A673 (cell line): Measurements from ENCODE around the gene SORL1. TPM values are rescaled to one million over a fixed set of nuclear protein-coding genes. Genes with fewer than 3 reads are reported as not detected.

ENCODE experiments used
- BruUV-seq: library from RNA; stranded (reverse); fragments of 400-500 nt; replicated peaks from 2 replicates; lab custom pipeline; 2021; lab: Mats Ljungman, UMichigan
- CTCF ChIA-PET: fragments of 300-600 bp; sonication (Branson Sonifier 250); formaldehyde crosslinking; loops from one replicate; lab custom pipeline; 2022; ENCODE audit warnings: antibody characterized with exemption; lab: Charles Lee
- POLR2A ChIA-PET: fragments of 300-600 bp; sonication (Branson Sonifier 250); formaldehyde crosslinking; loops from one replicate; lab custom pipeline; 2022; ENCODE audit warnings: antibody characterized with exemption; ENCODE audit not compliant: low non-redundant PET; lab: Charles Lee
- DNase-seq: peaks from one replicate; pipeline ENCODE4 v3.0.0-alpha.2; 2015; ENCODE audit warnings: low spot score
- H3K27ac ChIP-seq: fragments of 200-600 bp; sonication (generic); 2 replicates; pipeline ENCODE4 v1.5.1; 2016; ENCODE audit warnings: mixed run types, low read depth, mild to moderate bottlenecking, mixed read lengths, antibody characterized with exemption, low read length; ENCODE audit not compliant: poor library complexity, severe bottlenecking
- H3K27me3 ChIP-seq: fragments of 200-600 bp; sonication (generic); replicated peaks from 2 replicates; pipeline ENCODE4 v1.6.1; 2017; ENCODE audit warnings: mixed run types, low read depth, mild to moderate bottlenecking, mixed read lengths, antibody characterized with exemption, low read length; ENCODE audit not compliant: insufficient read depth, poor library complexity
- H3K36me3 ChIP-seq: fragments of 200-600 bp; sonication (generic); 2 replicates; pipeline ENCODE4 v1.6.1; 2016; ENCODE audit warnings: mixed run types, mild to moderate bottlenecking, mixed read lengths, antibody characterized with exemption, low read length; ENCODE audit not compliant: insufficient read depth, poor library complexity, severe bottlenecking
- H3K4me1 ChIP-seq: fragments of 200-600 bp; sonication (generic); 2 replicates; pipeline ENCODE4 v1.6.1; 2017; ENCODE audit warnings: mixed run types, mild to moderate bottlenecking, mixed read lengths, antibody characterized with exemption, low read length; ENCODE audit not compliant: insufficient read depth, poor library complexity, severe bottlenecking
- H3K4me3 ChIP-seq: fragments of 200-600 bp; sonication (generic); 2 replicates; pipeline ENCODE4 v1.5.1; 2016; ENCODE audit warnings: low read depth, mixed run types, mild to moderate bottlenecking, mixed read lengths, low read length; ENCODE audit not compliant: poor library complexity, severe bottlenecking
- H3K9me3 ChIP-seq: fragments of 200-600 bp; sonication (generic); 2 replicates; pipeline ENCODE4 v1.6.1; 2016; ENCODE audit warnings: mixed run types, low read depth, mild to moderate bottlenecking, mixed read lengths, antibody characterized with exemption, low read length; ENCODE audit not compliant: poor library complexity, severe bottlenecking
- CTCF ChIP-seq: fragments of 300-800, 200-600 bp; sonication (generic); conservative IDR thresholded peaks from 2 replicates; pipeline ENCODE4 v1.5.1; 2017; ENCODE audit warnings: low read depth, mild to moderate bottlenecking, antibody characterized with exemption, low read length, moderate library complexity, mixed read lengths
- EZH2 ChIP-seq: fragments of 200-600 bp; sonication (generic); IDR thresholded peaks from 2 replicates; pipeline ENCODE4 v1.6.1; 2017; ENCODE audit warnings: borderline replicate concordance, low read depth, mild to moderate bottlenecking, mixed read lengths, antibody characterized with exemption, low read length; ENCODE audit not compliant: poor library complexity, severe bottlenecking
- intact Hi-C: fragments of 100-400 bp; cut with micrococcal nuclease; formaldehyde crosslinking; loops from one replicate; pipeline ENCODE4 v1.10.0; 2022; ENCODE audit not compliant: unreplicated experiment
- total RNA-seq: library from RNA; stranded (reverse); gene quantifications from 2 replicates; pipeline ENCODE4 v1.2.3, GENCODE V29; 2021

SORL1 gene
- total RNA-seq, 1 experiment from 2014 or later, result 0.95 TPM

- Histone ChIP-seq H3K27ac (no peak overlapping the region), H3K27me3 (no peaks in the 10 kb centered on the region), H3K4me3 (no peak overlapping the region), H3K36me3 (no peaks in the 10 kb centered on the region), H3K4me1 (no peaks in the 10 kb centered on the region), H3K9me3 (peaks cover 9% of the 10 kb centered on the region)
- BruUV-seq, result no TSS peak
- intact Hi-C loops, result no loop called here
- ChIA-PET CTCF (no interaction called here), POLR2A (no interaction called here)
- DNase-seq, result no peak
- no peak for TF ChIP-seq CTCF
- no peak for TF ChIP-seq EZH2
These were observed 72.1 kb downstream of the SORL1 start for GRCh38 chr11:121524233-121524631.

- BruUV-seq, result no TSS peak
- intact Hi-C loops, result no loop called here
- Histone ChIP-seq H3K9me3 (peaks cover 9% of the 10 kb centered on the region), H3K4me1 (no peaks in the 10 kb centered on the region), H3K4me3 (no peak overlapping the region), H3K27me3 (no peaks in the 10 kb centered on the region), H3K36me3 (no peaks in the 10 kb centered on the region), H3K27ac (no peak overlapping the region)
- no peak for TF ChIP-seq CTCF
- no peak for TF ChIP-seq EZH2
- no peak for DNase-seq
- ChIA-PET CTCF (no interaction called here), POLR2A (no interaction called here)
These were observed 73.3 kb downstream of the SORL1 start for GRCh38 chr11:121525376-121525775.

DNA sequence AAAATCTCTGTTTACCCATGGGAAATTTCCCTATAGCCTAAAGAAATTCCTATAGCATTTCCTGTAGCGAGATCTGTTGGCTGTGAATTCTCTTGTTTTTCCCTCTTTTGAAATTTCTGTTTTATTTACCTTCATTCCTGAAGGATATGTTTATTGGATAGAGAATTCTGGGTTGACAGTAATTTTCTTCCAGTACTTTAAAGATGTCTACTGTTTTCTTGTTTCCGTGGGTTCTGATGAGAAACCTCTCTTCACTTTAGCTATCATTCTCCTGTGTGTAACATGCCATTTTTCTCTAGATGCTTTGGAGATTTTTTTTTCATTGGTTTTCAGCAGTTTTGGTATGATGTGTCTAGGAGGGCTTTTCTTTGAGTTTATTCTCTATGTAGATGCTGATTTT, 78.1 kb downstream of the SORL1 start:
- ChIA-PET POLR2A (no interaction called here), CTCF (interaction anchor here (0.6 kb wide), 1 partner anchor 93 kb away, joined by 4 read pairs; no protein-coding TSS in a partner anchor)
- DNase-seq, result no peak
- Histone ChIP-seq H3K9me3 (peaks cover 6% of the 10 kb centered on the region), H3K4me3 (no peak overlapping the region), H3K27me3 (no peaks in the 10 kb centered on the region), H3K27ac (no peak overlapping the region), H3K4me1 (no peaks in the 10 kb centered on the region), H3K36me3 (no peaks in the 10 kb centered on the region)
- intact Hi-C loops, result no loop called here
- no peak for TF ChIP-seq EZH2
- TF ChIP-seq CTCF, result no peak
- no TSS peak for BruUV-seq
